ENCODE results near the gene PHOSPHO2. TPM values are rescaled to one million over a fixed set of nuclear protein-coding genes. Genes with fewer than 3 reads are reported as not detected.
A peak's percentile ranks its signal among the peaks of the same experiment; 100 is the strongest.

PHOSPHO2 gene
- total RNA-seq (10 to 100 TPM in 2 of 5 donors, 1 to 10 TPM in 3; 1.3 to 22.0 (median 4.2) TPM), polyA plus RNA-seq (1 to 10 TPM; 2.2 to 4.3 (median 3.7) TPM)
- long read RNA-seq, donor 1, partial matches to known transcripts: 0 of 1 reads
- long read RNA-seq, donor 1, other reads (novel, unspliced or antisense): 0 of 1 reads
- long read RNA-seq, donor 2, partial matches to known transcripts: 0 of 2 reads
- long read RNA-seq, donor 2, other reads (novel, unspliced or antisense): 0 of 2 reads
- long read RNA-seq, donor 3, partial matches to known transcripts: 0 of 1 reads
- long read RNA-seq, donor 3, other reads (novel, unspliced or antisense): 0 of 1 reads
- long read RNA-seq, donor 4, partial matches to known transcripts: 0 of 1 reads
- long read RNA-seq, donor 4, other reads (novel, unspliced or antisense): 0 of 1 reads
- long read RNA-seq, donor 5, partial matches to known transcripts: 0 of 3 reads
- long read RNA-seq, donor 5, other reads (novel, unspliced or antisense): 0 of 3 reads
- long read RNA-seq, donor 6: 0 reads
- long read RNA-seq, donor 7: 0 reads
- long read RNA-seq, donor 8, partial matches to known transcripts: 0 of 1 reads
- long read RNA-seq, donor 8, other reads (novel, unspliced or antisense): 0 of 1 reads
- long read RNA-seq, donor 9: 0 reads
- long read RNA-seq, donor 10: 0 reads

GRCh38 chr2:169694113-169694893, at the start of gene PHOSPHO2, which contains the start of gene CFAP210:
Gene PHOSPHO2, plus strand, starts transcription at chr2:169694469. Its CDS starts 6,503 bp downstream, at chr2:169700972.
Gene CFAP210, minus strand, starts transcription at chr2:169694405. Its CDS starts 78 bp downstream, at chr2:169694327.
- no peaks in the 10 kb centered on the region for H3K27me3 ChIP-seq
- no peaks in the 10 kb centered on the region for H3K9me3 ChIP-seq
- peaks cover 5 to 26% (median 20%) of the 10 kb centered on the region in 4 donors for H3K4me1 ChIP-seq
- peak within 1 kb of the TSS; percentile 85 to 93 (median 90) for H3K27ac ChIP-seq
- peak; percentile 87 to 93 (median 89) for TF ChIP-seq POLR2AphosphoS5 (IDR thresholded peaks at IDR 0.05)
- peak; percentile 29 for TF ChIP-seq EP300 (IDR thresholded peaks at IDR 0.05)
- no peak for TF ChIP-seq CTCF (IDR thresholded peaks at IDR 0.05)
- peak in 2 of 4 donors; percentile 38 to 42 for TF ChIP-seq POLR2A (IDR thresholded peaks at IDR 0.05)
- intact Hi-C loops (cut with DNase I; ENCODE audit: low total_unique reads): no loop called here
- H3K36me3 ChIP-seq: peaks cover 0 to 7% (median 5%) of the 10 kb centered on the region in 4 donors
- 0 to 1% (median 1%) methylated on average over 33 to 63 of the region's 63 CpGs for WGBS, 5 donors
- H3K4me3 ChIP-seq: peak within 1 kb of the TSS; percentile 73 to 81 (median 75)
- peak; percentile 99 to 100 for DNase-seq

- Histone ChIP-seq H3K4me1 (no peaks in the 10 kb centered on the region), H3K27ac (no peak overlapping the region), H3K9me3 (no peaks in the 10 kb centered on the region), H3K27me3 (no peaks in the 10 kb centered on the region), H3K36me3 (no peaks in the 10 kb centered on the region), H3K4me3 (no peak overlapping the region)
- no peak for DNase-seq
- intact Hi-C loops (cut with DNase I; ENCODE audit: low total_unique reads): no loop called here
- TF ChIP-seq POLR2A (IDR thresholded peaks at IDR 0.05): no peak
- 77 to 85% (median 81%) methylated on average over 2 of the region's 2 CpGs for WGBS, 5 donors
These were observed 46.8 kb upstream of the PHOSPHO2 start for GRCh38 chr2:169647496-169647895.

- no peaks in the 10 kb centered on the region for H3K27me3 ChIP-seq
- H3K4me1 ChIP-seq: no peaks in the 10 kb centered on the region
- H3K4me3 ChIP-seq: no peak overlapping the region
- H3K36me3 ChIP-seq: no peaks in the 10 kb centered on the region
- peak in 1 of 2 donors; percentile 14 for DNase-seq
- H3K27ac ChIP-seq: no peak overlapping the region
- intact Hi-C loops (cut with DNase I; ENCODE audit: low total_unique reads): no loop called here
- TF ChIP-seq CTCF (IDR thresholded peaks at IDR 0.05) (no peak), POLR2AphosphoS5 (IDR thresholded peaks at IDR 0.05) (no peak), EP300 (IDR thresholded peaks at IDR 0.05) (no peak), POLR2A (IDR thresholded peaks at IDR 0.05) (no peak)
- H3K9me3 ChIP-seq: no peaks in the 10 kb centered on the region
- WGBS, 5 donors: 17 to 65% (median 44%) methylated on average over 1 of the region's 1 CpG
These were observed 45.0 kb upstream of the PHOSPHO2 start for GRCh38 chr2:169649278-169649677.

- H3K4me3 ChIP-seq: no peak overlapping the region
- H3K36me3 ChIP-seq: no peaks in the 10 kb centered on the region
- no peaks in the 10 kb centered on the region for H3K4me1 ChIP-seq
- intact Hi-C loops (cut with DNase I; ENCODE audit: low total_unique reads): no loop called here
- TF ChIP-seq POLR2A (IDR thresholded peaks at IDR 0.05) (no peak), CTCF (IDR thresholded peaks at IDR 0.05) (no peak), EP300 (IDR thresholded peaks at IDR 0.05) (no peak), POLR2AphosphoS5 (IDR thresholded peaks at IDR 0.05) (no peak)
- no peak overlapping the region for H3K27ac ChIP-seq
- 63 to 82% (median 72%) methylated on average over 3 of the region's 3 CpGs for WGBS, 5 donors
- no peaks in the 10 kb centered on the region for H3K9me3 ChIP-seq
- no peak for DNase-seq
- no peaks in the 10 kb centered on the region for H3K27me3 ChIP-seq
These were observed 40.6 kb upstream of the PHOSPHO2 start for GRCh38 chr2:169653636-169654035.

Data from stomach (tissue), 19 donors.